Peyer's patch (tissue), 4 donors: Measurements from ENCODE around the gene APOBEC3F.
"Not testable (repeated sequence)": the region's sequence is repeated elsewhere in the genome, so short reads cannot be mapped to it uniquely, and the experiment has no call there.

Source experiments
- CTCF ChIP-seq, 6 experiments: fragments of 450-650 bp in 4 of 6; fragments of 200-600 bp in 2 of 6; sonication (generic) in 1 of 6; IDR thresholded peaks; one replicate each; pipeline ENCODE4 v1.5.1; 2017 to 2019; ENCODE audit warnings: antibody characterized with exemption in 6 of 6, mild to moderate bottlenecking in 3 of 6, moderate library complexity in 1 of 6
- POLR2A ChIP-seq, 2 donors: fragments of 450-650 bp; IDR thresholded peaks; one replicate each; pipeline ENCODE4 v1.5.1; 2017; ENCODE audit warnings: antibody characterized with exemption in 2 of 2, mild to moderate bottlenecking in 2 of 2, moderate library complexity in 2 of 2

GRCh38 chr22:39013561-39013941 is 27.1 kb upstream of the APOBEC3F start:
- TF ChIP-seq CTCF, POLR2A (IDR thresholded peaks at IDR 0.05): not testable (repeated sequence)
